GM23248 (cell line): Measurements from ENCODE around the gene IER3. TPM values are rescaled to one million over a fixed set of nuclear protein-coding genes. Genes with fewer than 3 reads are reported as not detected.

Experiments
- DNase-seq: peaks from one replicate; pipeline ENCODE4 v3.0.0-alpha.2; 2015
- H2AFZ ChIP-seq: fragments of 200-600 bp; sonication (generic); 2 replicates; pipeline ENCODE4 v1.6.1; 2016; ENCODE audit warnings: antibody characterized with exemption
- H3F3A ChIP-seq: fragments of 200-600 bp; sonication (generic); 2 replicates; pipeline ENCODE4 v1.6.1; 2016; ENCODE audit warnings: mild to moderate bottlenecking, antibody characterized with exemption, mixed run types; ENCODE audit not compliant: insufficient read depth
- H3K27ac ChIP-seq: fragments of 200-600 bp; sonication (generic); 2 replicates; pipeline ENCODE4 v1.5.1; 2016; ENCODE audit warnings: mild to moderate bottlenecking
- H3K27me3 ChIP-seq: fragments of 200-600 bp; sonication (generic); replicated peaks from 2 replicates; pipeline ENCODE4 v1.6.1; 2016; ENCODE audit warnings: mild to moderate bottlenecking; ENCODE audit not compliant: insufficient read depth
- H3K36me3 ChIP-seq: fragments of 200-600 bp; sonication (generic); 2 replicates; pipeline ENCODE4 v1.6.1; 2016; ENCODE audit warnings: low read depth, mild to moderate bottlenecking
- H3K4me1 ChIP-seq: fragments of 200-600 bp; sonication (generic); 2 replicates; pipeline ENCODE4 v1.6.1; 2016; ENCODE audit warnings: mild to moderate bottlenecking; ENCODE audit not compliant: insufficient read depth
- H3K4me2 ChIP-seq: fragments of 200-600 bp; sonication (generic); one replicate; pipeline ENCODE4 v1.6.1; 2016; ENCODE audit warnings: mild to moderate bottlenecking; ENCODE audit not compliant: unreplicated experiment
- H3K4me3 ChIP-seq: fragments of 200-600 bp; sonication (generic); 2 replicates; pipeline ENCODE4 v1.5.1; 2016; ENCODE audit warnings: mild to moderate bottlenecking
- H3K79me2 ChIP-seq: fragments of 200-600 bp; sonication (generic); 2 replicates; pipeline ENCODE4 v1.6.1; 2016; ENCODE audit warnings: mild to moderate bottlenecking; ENCODE audit not compliant: insufficient read depth
- H3K9ac ChIP-seq: fragments of 200-600 bp; sonication (generic); 2 replicates; pipeline ENCODE4 v1.6.1; 2016; ENCODE audit warnings: mild to moderate bottlenecking
- H3K9me2 ChIP-seq: fragments of 200-600 bp; sonication (generic); 2 replicates; pipeline ENCODE4 v1.6.1; 2016; ENCODE audit warnings: mixed run types, mild to moderate bottlenecking, moderate library complexity; ENCODE audit not compliant: insufficient read depth
- H3K9me3 ChIP-seq: fragments of 200-600 bp; sonication (generic); one replicate; pipeline ENCODE4 v1.6.1; 2017; ENCODE audit warnings: low read depth
- H4K20me1 ChIP-seq: fragments of 200-600 bp; sonication (generic); 2 replicates; pipeline ENCODE4 v1.6.0; 2016; ENCODE audit not compliant: insufficient read depth
- EZH2 ChIP-seq: fragments of 200-600 bp; sonication (generic); IDR thresholded peaks from 2 replicates; pipeline ENCODE4 v1.6.1; 2018; ENCODE audit warnings: antibody characterized with exemption, mild to moderate bottlenecking; ENCODE audit not compliant: insufficient read depth, poor library complexity, severe bottlenecking
- EZH2phosphoT487 ChIP-seq: fragments of 200-600 bp; sonication (generic); IDR thresholded peaks from 2 replicates; pipeline ENCODE4 v1.6.1; 2018; ENCODE audit warnings: antibody characterized with exemption, moderate library complexity, mild to moderate bottlenecking, low read depth; ENCODE audit not compliant: insufficient read depth
- WGBS, 2 experiments: methylation state at CpG; one replicate each; pipeline ENCODE4 v1.1.6; 2015 to 2017; ENCODE audit warnings: low lambda C conversion rate in 2 of 2, low coverage in 1 of 2; ENCODE audit errors: missing lambda C conversion rate in 2 of 2; 5-methylcytosine and 5-hydroxymethylcytosine counted together
- in situ Hi-C: fragments of 300-500 bp; cut with MboI; formaldehyde crosslinking; loops from 2 replicates; pipeline ENCODE4 v1.15.0; 2020
- polyA plus RNA-seq: library from polyadenylated mRNA; unstranded; fragments of >200 nt; fragmentation: Nextera tagmentation; extraction: Ambion mirVana; gene quantifications from 2 replicates; pipeline ENCODE4 v1.2.1, GENCODE V29; 2016
- total RNA-seq: library from RNA; depleted of rRNA; stranded (reverse); fragments of >200 nt; shearing (Covaris generic); gene quantifications from 2 replicates; pipeline ENCODE4 v1.2.3, GENCODE V29; 2014

Gene IER3
- total and polyA plus RNA-seq, 2 experiments from 2014 or later = 82.1 to 148 TPM

DNA sequence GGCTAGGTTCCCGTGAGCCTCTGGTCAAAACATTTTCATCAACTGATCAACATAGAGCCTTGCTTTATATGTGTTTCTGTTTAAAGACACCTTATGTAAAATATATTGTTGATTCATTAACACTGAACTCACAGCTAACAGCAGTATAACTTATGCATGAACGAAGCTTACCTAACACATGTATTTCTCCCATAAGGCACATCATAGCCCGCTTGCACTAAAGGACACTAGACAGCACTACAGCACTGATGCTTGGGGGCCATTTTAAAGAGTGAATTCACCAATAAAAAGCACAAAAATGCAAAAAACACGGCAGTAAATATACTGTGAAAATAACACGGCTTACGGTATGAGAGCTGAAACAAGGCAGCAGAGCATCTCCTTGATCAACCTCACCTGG is 5.8 kb downstream of the IER3 start:
- Histone ChIP-seq H3F3A (peaks cover 35% of the 10 kb centered on the region), H3K4me1 (peaks cover 29% of the 10 kb centered on the region), H3K79me2 (peaks cover 94% of the 10 kb centered on the region), H3K9me2 (no peaks in the 10 kb centered on the region), H3K36me3 (peaks cover 45% of the 10 kb centered on the region), H3K9me3 (no peaks in the 10 kb centered on the region), H4K20me1 (no peaks in the 10 kb centered on the region), H3K27ac (no peak overlapping the region), H3K4me3 (no peak overlapping the region), H2AFZ (no peak overlapping the region), H3K27me3 (no peaks in the 10 kb centered on the region), H3K9ac (no peak overlapping the region), H3K4me2 (no peak overlapping the region)
- no peak for TF ChIP-seq EZH2phosphoT487
- no peak for TF ChIP-seq EZH2
- in situ Hi-C loops = loop anchor here (10.0 to 25.0 kb wide), 2 partner anchors 136 to 349 kb away; no protein-coding TSS in a partner anchor
- DNase-seq = no peak
- 70 to 75% methylated on average over 6 of the region's 6 CpGs for WGBS, 2 experiments

GRCh38 chr6:30735668-30736314 is 8.6 kb downstream of the IER3 start:
- peaks cover 58% of the 10 kb centered on the region for H3K36me3 ChIP-seq
- H3K9ac ChIP-seq = no peak overlapping the region
- H3K79me2 ChIP-seq = peaks cover 94% of the 10 kb centered on the region
- DNase-seq = no peak
- no peaks in the 10 kb centered on the region for H3K9me3 ChIP-seq
- no peaks in the 10 kb centered on the region for H3K27me3 ChIP-seq
- H3K9me2 ChIP-seq = no peaks in the 10 kb centered on the region
- no peak overlapping the region for H3K4me2 ChIP-seq
- no peak overlapping the region for H3K27ac ChIP-seq
- peaks cover 44% of the 10 kb centered on the region for H3F3A ChIP-seq
- H4K20me1 ChIP-seq = no peaks in the 10 kb centered on the region
- peaks cover 19% of the 10 kb centered on the region for H3K4me1 ChIP-seq
- H3K4me3 ChIP-seq = no peak overlapping the region
- no peak overlapping the region for H2AFZ ChIP-seq
- TF ChIP-seq EZH2phosphoT487 (no peak), EZH2 (no peak)
- in situ Hi-C loops = loop anchor here (10.0 to 25.0 kb wide), 2 partner anchors 139 to 352 kb away; no protein-coding TSS in a partner anchor
- WGBS, 2 experiments = 88 to 89% methylated on average over 8 of the region's 8 CpGs

GRCh38 chr6:30732237-30732943 is 12.0 kb downstream of the IER3 start:
- Histone ChIP-seq H3K4me1 (peaks cover 5% of the 10 kb centered on the region; the same call in 1 of the 2 replicates), H3K9me2 (no peaks in the 10 kb centered on the region), H3K27me3 (no peaks in the 10 kb centered on the region), H3K9ac (no peak overlapping the region), H3K4me3 (no peak overlapping the region), H4K20me1 (no peaks in the 10 kb centered on the region), H3F3A (peaks cover 70% of the 10 kb centered on the region), H3K27ac (no peak overlapping the region), H3K9me3 (no peaks in the 10 kb centered on the region), H3K4me2 (no peak overlapping the region), H2AFZ (no peak overlapping the region), H3K36me3 (peaks cover 61% of the 10 kb centered on the region), H3K79me2 (peaks cover 65% of the 10 kb centered on the region)
- TF ChIP-seq EZH2phosphoT487 = no peak
- no peak for TF ChIP-seq EZH2
- in situ Hi-C loops = loop anchor here (10.0 to 25.0 kb wide), 2 partner anchors 142 to 355 kb away; no protein-coding TSS in a partner anchor
- 92 to 93% methylated on average over 12 of the region's 12 CpGs for WGBS, 2 experiments
- DNase-seq = no peak

DNA sequence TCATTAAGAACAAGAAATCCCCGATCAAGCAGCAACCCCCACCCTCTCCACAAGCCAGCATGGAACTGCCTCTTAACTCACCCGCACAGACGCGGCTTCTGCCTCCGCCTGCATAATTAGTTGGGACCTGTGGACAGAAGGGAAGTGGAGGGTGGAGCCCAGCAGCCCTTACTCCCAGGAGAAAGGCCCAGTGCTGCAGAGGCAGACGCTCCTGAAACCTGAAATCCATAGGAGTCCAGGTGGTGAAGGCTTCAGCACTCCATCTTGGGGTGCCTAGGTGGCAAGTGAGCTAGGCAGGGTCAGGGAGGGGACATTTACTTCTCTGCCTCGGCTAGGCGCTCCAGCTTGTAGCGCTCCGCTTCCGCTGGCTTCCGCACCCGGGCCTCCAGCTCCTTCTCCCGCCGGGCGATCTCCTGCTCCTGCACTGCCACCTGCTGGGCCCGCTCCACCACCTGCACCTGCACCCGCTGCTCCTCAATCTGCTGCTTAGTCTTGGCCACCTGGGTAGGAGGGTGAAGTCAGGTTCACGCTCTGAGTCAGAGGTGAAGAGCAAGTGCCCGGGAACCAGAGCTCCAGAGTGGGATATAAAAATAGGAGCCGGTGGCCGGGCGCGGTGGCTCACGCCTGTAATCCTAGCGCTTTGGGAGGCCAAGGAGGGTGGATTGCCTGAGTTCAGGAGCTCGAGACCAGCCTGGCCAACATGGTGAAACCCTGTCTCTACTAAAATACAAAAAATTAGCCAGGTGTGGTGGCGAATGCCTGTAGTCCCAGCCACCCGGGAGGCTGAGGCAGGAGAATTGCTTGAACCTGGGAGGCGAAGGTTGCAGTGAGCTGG is 13.5 kb downstream of the IER3 start:
- Histone ChIP-seq H3K4me3 (no peak overlapping the region), H3K9me3 (no peaks in the 10 kb centered on the region), H3K27me3 (no peaks in the 10 kb centered on the region), H3K36me3 (peaks cover 56% of the 10 kb centered on the region), H2AFZ (no peak overlapping the region), H4K20me1 (no peaks in the 10 kb centered on the region), H3F3A (peaks cover 83% of the 10 kb centered on the region), H3K27ac (no peak overlapping the region), H3K4me2 (no peak overlapping the region), H3K4me1 (peaks cover 17% of the 10 kb centered on the region), H3K9me2 (no peaks in the 10 kb centered on the region), H3K9ac (no peak overlapping the region), H3K79me2 (peaks cover 50% of the 10 kb centered on the region)
- peak; percentile 41 for DNase-seq
- WGBS, 2 experiments = 78 to 82% methylated on average over 30 of the region's 30 CpGs
- TF ChIP-seq EZH2phosphoT487 (no peak), EZH2 (no peak)
- in situ Hi-C loops = loop anchor here (10.0 to 25.0 kb wide), 2 partner anchors 144 to 356 kb away; no protein-coding TSS in a partner anchor
